ENCODE results near the gene DDIT3. TPM values are rescaled to one million over a fixed set of nuclear protein-coding genes. Genes with fewer than 3 reads are reported as not detected.

The DDIT3 gene
- total and polyA plus RNA-seq, 2 of the 13 experiments (the other 11 are each of a cell fraction or from before 2014, with no cell fraction given), result 27.5 to 48.7 TPM

- no peak overlapping the region for H3K4me3 ChIP-seq (replicated peaks in 1 of 3; ENCODE audit: insufficient read depth in 1 of 3, low read depth in 2 of 3, low read length in 3 of 3)
- no peak for FAIRE-seq
- CTCF ChIA-PET (ENCODE audit: low intra/inter-chr PET ratio, low total read pairs), result no interaction called here
Observed at GRCh38 chr12:57558864-57559263, 38.5 kb upstream of the DDIT3 start.

More at GRCh38 chr12:57558864-57559263, 38.5 kb upstream of the DDIT3 start:
- POLR2A ChIA-PET, result no interaction called here
- H3K9me3 ChIP-seq (ENCODE audit: low read length), result no peaks in the 10 kb centered on the region
- no peaks in the 10 kb centered on the region for H3K27me3 ChIP-seq (ENCODE audit: control insufficient read depth in 1 of 2, insufficient read depth in 2 of 2, low read length in 2 of 2)
- no peak overlapping the region for H3K9ac ChIP-seq (ENCODE audit: insufficient read depth, low read depth, low read length)
- H3K27ac ChIP-seq (ENCODE audit: extremely low read length, insufficient read depth, low read length), result no peak overlapping the region
- intact Hi-C loops (cut with micrococcal nuclease; ENCODE audit: unreplicated experiment), result no loop called here
- no peak overlapping the region for H3K4me2 ChIP-seq (ENCODE audit: low read depth, low read length)
- BruUV-seq (replicated peaks), result no TSS peak
- 54% methylated on average over 4 of the region's 4 CpGs for WGBS (ENCODE audit: low lambda C conversion rate)
- H3K36me3 ChIP-seq (replicated peaks in 1 of 2; ENCODE audit: control insufficient read depth in 1 of 2, insufficient read depth in 2 of 2, low read length in 2 of 2), result no peaks in the 10 kb centered on the region
- no peaks in the 10 kb centered on the region for H3K4me1 ChIP-seq (ENCODE audit: insufficient read depth, low read length)
- DNase-seq (ENCODE audit: low spot score), result no peak
- H2AFZ ChIP-seq (ENCODE audit: low read length), result no peak overlapping the region
- no peaks in the 10 kb centered on the region for H3K79me2 ChIP-seq (ENCODE audit: insufficient read depth, low read length)
- no peak for ATAC-seq
- in situ Hi-C loops (cut with HindIII; ENCODE audit: extremely low pct_ligation_motif_present, low pct_unique_long_range_greater_than_20kb), result no loop called here
- TF ChIP-seq ZNF276 (CRISPR knock-in tag; IDR thresholded peaks at IDR 0.05; ENCODE audit: low read depth), result no peak
- peak; percentile 16; the same call in 1 of the 2 replicates for TF ChIP-seq ZNF770 (CRISPR knock-in tag; IDR thresholded peaks at IDR 0.05)
- TF ChIP-seq HDAC2 (CRISPR knock-in tag; IDR thresholded peaks at IDR 0.05), result no peak
- no peak for TF ChIP-seq ZNF224 (CRISPR knock-in tag; IDR thresholded peaks at IDR 0.05)
- H4K20me1 ChIP-seq (ENCODE audit: insufficient read depth, low read length), result no peaks in the 10 kb centered on the region

Data from HepG2 (cell line).